ENCODE data around the gene LAMC1. TPM values are rescaled to one million over a fixed set of nuclear protein-coding genes. Genes with fewer than 3 reads are reported as not detected.

LAMC1 gene
- polyA plus RNA-seq, 1 of the 3 experiments (the other 2 are of a cell fraction), result 101 TPM

DNA sequence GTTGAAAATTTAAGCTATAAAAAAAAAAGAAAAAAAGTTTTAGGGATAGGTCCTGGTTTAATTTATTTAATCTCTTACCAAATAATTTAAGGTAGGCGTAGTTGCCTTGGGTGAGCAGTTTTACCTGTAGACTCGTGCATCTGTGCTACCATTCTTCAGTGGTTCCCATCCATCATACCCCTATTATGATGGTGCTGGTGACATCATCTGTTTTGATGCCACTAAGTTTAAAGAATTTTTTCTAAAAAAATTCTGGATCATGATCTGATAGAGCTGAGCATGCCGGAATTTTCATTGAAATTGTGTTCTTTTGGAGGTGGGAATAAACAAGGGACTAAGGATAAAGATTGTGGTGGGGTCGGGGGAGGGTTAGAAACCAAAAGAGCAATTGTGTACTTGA lies 15.7 kb downstream of the LAMC1 start:
- TF ChIP-seq RCOR1 (IDR thresholded peaks at IDR 0.05; ENCODE audit: low read length) (no peak), SIN3A (IDR thresholded peaks at IDR 0.05; ENCODE audit: borderline replicate concordance, low read depth, low read length) (no peak), JUND (IDR thresholded peaks at IDR 0.05) (no peak), RXRA (IDR thresholded peaks at IDR 0.05; ENCODE audit: borderline replicate concordance, low read depth) (no peak), YY1 (IDR thresholded peaks at IDR 0.05; ENCODE audit: low read depth) (no peak), NRF1 (IDR thresholded peaks at IDR 0.05; ENCODE audit: low read depth, low read length) (no peak), TEAD4 (IDR thresholded peaks at IDR 0.05; ENCODE audit: borderline replicate concordance, insufficient read depth) (no peak), MEF2A (IDR thresholded peaks at IDR 0.05; ENCODE audit: borderline replicate concordance, low read depth) (no peak), CHD2 (IDR thresholded peaks at IDR 0.05; ENCODE audit: low read length, partially characterized antibody) (no peak), FOXJ3 (CRISPR knock-in tag; IDR thresholded peaks at IDR 0.05) (no peak)
- TF ChIP-seq, protein P1, sequence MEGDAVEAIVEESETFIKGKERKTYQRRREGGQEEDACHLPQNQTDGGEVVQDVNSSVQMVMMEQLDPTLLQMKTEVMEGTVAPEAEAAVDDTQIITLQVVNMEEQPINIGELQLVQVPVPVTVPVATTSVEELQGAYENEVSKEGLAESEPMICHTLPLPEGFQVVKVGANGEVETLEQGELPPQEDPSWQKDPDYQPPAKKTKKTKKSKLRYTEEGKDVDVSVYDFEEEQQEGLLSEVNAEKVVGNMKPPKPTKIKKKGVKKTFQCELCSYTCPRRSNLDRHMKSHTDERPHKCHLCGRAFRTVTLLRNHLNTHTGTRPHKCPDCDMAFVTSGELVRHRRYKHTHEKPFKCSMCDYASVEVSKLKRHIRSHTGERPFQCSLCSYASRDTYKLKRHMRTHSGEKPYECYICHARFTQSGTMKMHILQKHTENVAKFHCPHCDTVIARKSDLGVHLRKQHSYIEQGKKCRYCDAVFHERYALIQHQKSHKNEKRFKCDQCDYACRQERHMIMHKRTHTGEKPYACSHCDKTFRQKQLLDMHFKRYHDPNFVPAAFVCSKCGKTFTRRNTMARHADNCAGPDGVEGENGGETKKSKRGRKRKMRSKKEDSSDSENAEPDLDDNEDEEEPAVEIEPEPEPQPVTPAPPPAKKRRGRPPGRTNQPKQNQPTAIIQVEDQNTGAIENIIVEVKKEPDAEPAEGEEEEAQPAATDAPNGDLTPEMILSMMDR (IDR thresholded peaks at IDR 0.05), result no peak
- TF ChIP-seq, protein P2, sequence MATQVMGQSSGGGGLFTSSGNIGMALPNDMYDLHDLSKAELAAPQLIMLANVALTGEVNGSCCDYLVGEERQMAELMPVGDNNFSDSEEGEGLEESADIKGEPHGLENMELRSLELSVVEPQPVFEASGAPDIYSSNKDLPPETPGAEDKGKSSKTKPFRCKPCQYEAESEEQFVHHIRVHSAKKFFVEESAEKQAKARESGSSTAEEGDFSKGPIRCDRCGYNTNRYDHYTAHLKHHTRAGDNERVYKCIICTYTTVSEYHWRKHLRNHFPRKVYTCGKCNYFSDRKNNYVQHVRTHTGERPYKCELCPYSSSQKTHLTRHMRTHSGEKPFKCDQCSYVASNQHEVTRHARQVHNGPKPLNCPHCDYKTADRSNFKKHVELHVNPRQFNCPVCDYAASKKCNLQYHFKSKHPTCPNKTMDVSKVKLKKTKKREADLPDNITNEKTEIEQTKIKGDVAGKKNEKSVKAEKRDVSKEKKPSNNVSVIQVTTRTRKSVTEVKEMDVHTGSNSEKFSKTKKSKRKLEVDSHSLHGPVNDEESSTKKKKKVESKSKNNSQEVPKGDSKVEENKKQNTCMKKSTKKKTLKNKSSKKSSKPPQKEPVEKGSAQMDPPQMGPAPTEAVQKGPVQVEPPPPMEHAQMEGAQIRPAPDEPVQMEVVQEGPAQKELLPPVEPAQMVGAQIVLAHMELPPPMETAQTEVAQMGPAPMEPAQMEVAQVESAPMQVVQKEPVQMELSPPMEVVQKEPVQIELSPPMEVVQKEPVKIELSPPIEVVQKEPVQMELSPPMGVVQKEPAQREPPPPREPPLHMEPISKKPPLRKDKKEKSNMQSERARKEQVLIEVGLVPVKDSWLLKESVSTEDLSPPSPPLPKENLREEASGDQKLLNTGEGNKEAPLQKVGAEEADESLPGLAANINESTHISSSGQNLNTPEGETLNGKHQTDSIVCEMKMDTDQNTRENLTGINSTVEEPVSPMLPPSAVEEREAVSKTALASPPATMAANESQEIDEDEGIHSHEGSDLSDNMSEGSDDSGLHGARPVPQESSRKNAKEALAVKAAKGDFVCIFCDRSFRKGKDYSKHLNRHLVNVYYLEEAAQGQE (IDR thresholded peaks at IDR 0.05; ENCODE audit: low read depth, low read length), result no peak
- TF ChIP-seq, protein P3, sequence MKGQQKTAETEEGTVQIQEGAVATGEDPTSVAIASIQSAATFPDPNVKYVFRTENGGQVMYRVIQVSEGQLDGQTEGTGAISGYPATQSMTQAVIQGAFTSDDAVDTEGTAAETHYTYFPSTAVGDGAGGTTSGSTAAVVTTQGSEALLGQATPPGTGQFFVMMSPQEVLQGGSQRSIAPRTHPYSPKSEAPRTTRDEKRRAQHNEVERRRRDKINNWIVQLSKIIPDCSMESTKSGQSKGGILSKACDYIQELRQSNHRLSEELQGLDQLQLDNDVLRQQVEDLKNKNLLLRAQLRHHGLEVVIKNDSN (IDR thresholded peaks at IDR 0.05; ENCODE audit: borderline replicate concordance, low read depth), result no peak
- TF ChIP-seq, protein P4, sequence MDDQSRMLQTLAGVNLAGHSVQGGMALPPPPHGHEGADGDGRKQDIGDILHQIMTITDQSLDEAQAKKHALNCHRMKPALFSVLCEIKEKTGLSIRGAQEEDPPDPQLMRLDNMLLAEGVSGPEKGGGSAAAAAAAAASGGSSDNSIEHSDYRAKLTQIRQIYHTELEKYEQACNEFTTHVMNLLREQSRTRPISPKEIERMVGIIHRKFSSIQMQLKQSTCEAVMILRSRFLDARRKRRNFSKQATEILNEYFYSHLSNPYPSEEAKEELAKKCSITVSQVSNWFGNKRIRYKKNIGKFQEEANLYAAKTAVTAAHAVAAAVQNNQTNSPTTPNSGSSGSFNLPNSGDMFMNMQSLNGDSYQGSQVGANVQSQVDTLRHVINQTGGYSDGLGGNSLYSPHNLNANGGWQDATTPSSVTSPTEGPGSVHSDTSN (IDR thresholded peaks at IDR 0.05), result no peak
- Histone ChIP-seq H3K4me3 (ENCODE audit: low read depth in 2 of 2, low read length in 1 of 2) (no peak overlapping the region), H3K4me1 (ENCODE audit: control insufficient read depth in 1 of 2, insufficient read depth in 2 of 2, low read depth in 1 of 2, low read length in 1 of 2) (peaks cover 32 to 38% of the 10 kb centered on the region in 2 experiments), H3K36me3 (replicated peaks in 1 of 2; ENCODE audit: control insufficient read depth in 1 of 2, insufficient read depth in 2 of 2, low read length in 1 of 2) (peaks cover 0 to 7% of the 10 kb centered on the region in 2 experiments), H3K27me3 (ENCODE audit: insufficient read depth) (no peaks in the 10 kb centered on the region), H3K4me2 (peak overlapping the region; percentile 69; the same call in 1 of the 2 replicates), H3K79me2 (ENCODE audit: insufficient read depth) (peaks cover 100% of the 10 kb centered on the region), H3F3A (replicated peaks; ENCODE audit: insufficient read depth) (peaks cover 20% of the 10 kb centered on the region), H3K9me2 (no peaks in the 10 kb centered on the region), H2AFZ (ENCODE audit: low read depth) (no peak overlapping the region), H4K20me1 (ENCODE audit: insufficient read depth) (peaks cover 34% of the 10 kb centered on the region), H3K9ac (no peak overlapping the region), H3K27ac (ENCODE audit: low read depth in 2 of 2, low read length in 1 of 2) (peak overlapping the region; percentile 80 to 90), H3K9me3 (no peaks in the 10 kb centered on the region)
- 98% methylated on average over 4 of the region's 4 CpGs for WGBS (ENCODE audit: low lambda C conversion rate)
- DNase-seq, result no peak
- POLR2A ChIA-PET, result no interaction called here
- CTCF ChIA-PET, result interaction anchor here (0.9 to 1.1 kb wide), 3 partner anchors 76 to 165 kb away, joined by 3 to 4 read pairs (median 3); no protein-coding TSS in a partner anchor

All from SK-N-SH (cell line).